ENCODE measurements around the gene TMEM266.

TMEM266 gene

GRCh38 chr15:76234337-76234889, 174.6 kb downstream of the TMEM266 start:
- DNase-seq (ENCODE audit: low read depth in 3 of 3, low spot score in 1 of 3), result no peak

GRCh38 chr15:76235186-76235826, 175.5 kb downstream of the TMEM266 start:
- no peak for DNase-seq (ENCODE audit: low read depth in 3 of 3, low spot score in 1 of 3)

GRCh38 chr15:76236350-76236749, 176.6 kb downstream of the TMEM266 start:
- no peak for DNase-seq (ENCODE audit: low read depth in 3 of 3, low spot score in 1 of 3)

- no peak for DNase-seq (ENCODE audit: low read depth in 3 of 3, low spot score in 1 of 3)
Measured at GRCh38 chr15:76239786-76240185, 180.0 kb downstream of the TMEM266 start.

- no peak for DNase-seq (ENCODE audit: low read depth in 3 of 3, low spot score in 1 of 3)
Measured at GRCh38 chr15:76245072-76245610, 185.4 kb downstream of the TMEM266 start.

- DNase-seq (ENCODE audit: low read depth in 3 of 3, low spot score in 1 of 3), result no peak
Measured at GRCh38 chr15:76251717-76252116, 191.9 kb downstream of the TMEM266 start.

- no peak for DNase-seq (ENCODE audit: low read depth in 3 of 3, low spot score in 1 of 3)
Measured at GRCh38 chr15:76252249-76252648, 192.5 kb downstream of the TMEM266 start.

- no peak for DNase-seq (ENCODE audit: low read depth in 3 of 3, low spot score in 1 of 3)
Measured at GRCh38 chr15:76253691-76254473, 194.1 kb downstream of the TMEM266 start.
